ENCODE data around the gene CCDC85B.
A peak's percentile ranks its signal among the peaks of the same experiment; 100 is the strongest.

Gene CCDC85B

GRCh38 chr11:65869643-65870306, 20.7 kb upstream of the CCDC85B start:
- no peak for DNase-seq (ENCODE audit: low read depth in 2 of 2)

- DNase-seq (ENCODE audit: low read depth in 2 of 2) = no peak
Observed at GRCh38 chr11:65870307-65870658, 20.2 kb upstream of the CCDC85B start.

GRCh38 chr11:65870706-65871681, 19.5 kb upstream of the CCDC85B start:
- DNase-seq (ENCODE audit: low read depth in 2 of 2) = no peak

GRCh38 chr11:65871811-65872548, 18.5 kb upstream of the CCDC85B start:
- DNase-seq (ENCODE audit: low read depth in 2 of 2) = no peak

- no peak for DNase-seq (ENCODE audit: low read depth in 2 of 2)
Observed at GRCh38 chr11:65872586-65873317, 17.7 kb upstream of the CCDC85B start, which contains the start of gene EFEMP2. EFEMP2 (minus strand) TSS chr11:65872800; CDS start chr11:65872354, 446 bp downstream.

- peak; percentile 92 to 94 for DNase-seq (ENCODE audit: low read depth in 2 of 2)
Observed at GRCh38 chr11:65873318-65874156, 16.9 kb upstream of the CCDC85B start.

GRCh38 chr11:65879617-65880016, 10.9 kb upstream of the CCDC85B start, which contains the start of gene CTSW:
CTSW (plus strand) TSS chr11:65879837; CDS start chr11:65879855, 18 bp downstream.
- no peak for DNase-seq (ENCODE audit: low read depth in 2 of 2)

GRCh38 chr11:65880027-65880426, 10.4 kb upstream of the CCDC85B start:
- DNase-seq (ENCODE audit: low read depth in 2 of 2) = no peak

GRCh38 chr11:65880844-65881421, 9.5 kb upstream of the CCDC85B start:
- DNase-seq (ENCODE audit: low read depth in 2 of 2) = no peak

GRCh38 chr11:65882120-65883057, 8.1 kb upstream of the CCDC85B start:
- DNase-seq (ENCODE audit: low read depth in 2 of 2) = no peak

- DNase-seq (ENCODE audit: low read depth in 2 of 2) = no peak
Observed at GRCh38 chr11:65883058-65883761, 7.3 kb upstream of the CCDC85B start.

- DNase-seq (ENCODE audit: low read depth in 2 of 2) = no peak
Observed at GRCh38 chr11:65883786-65884715, 6.4 kb upstream of the CCDC85B start.

GRCh38 chr11:65884716-65885092, 5.8 kb upstream of the CCDC85B start:
- DNase-seq (ENCODE audit: low read depth in 2 of 2) = peak in 1 of 2 experiments; percentile 74

GRCh38 chr11:65885231-65885630, 5.2 kb upstream of the CCDC85B start:
- DNase-seq (ENCODE audit: low read depth in 2 of 2) = no peak

- no peak for DNase-seq (ENCODE audit: low read depth in 2 of 2)
Observed at GRCh38 chr11:65885808-65886536, 4.5 kb upstream of the CCDC85B start.

Measured in stimulated activated CD4-positive, alpha-beta T cell treated with anti-CD3 and anti-CD28 coated beads, Interleukin-12 subunit alpha, Interleukin-12 subunit beta, amount 100 ng/mL, for 24 hours (primary cell).